HG02973 (cell line): ENCODE measurements around the gene CT55.
"Not testable (repeated sequence)": the region's sequence is repeated elsewhere in the genome, so short reads cannot be mapped to it uniquely, and the experiment has no call there.

Experiments
- ATAC-seq: cut with Tn5 transposase; IDR thresholded peaks from one replicate; pipeline ENCODE4 v1.9.1; 2021; ENCODE audit warnings: moderate library complexity; ENCODE audit not compliant: unreplicated experiment

CT55 gene

DNA sequence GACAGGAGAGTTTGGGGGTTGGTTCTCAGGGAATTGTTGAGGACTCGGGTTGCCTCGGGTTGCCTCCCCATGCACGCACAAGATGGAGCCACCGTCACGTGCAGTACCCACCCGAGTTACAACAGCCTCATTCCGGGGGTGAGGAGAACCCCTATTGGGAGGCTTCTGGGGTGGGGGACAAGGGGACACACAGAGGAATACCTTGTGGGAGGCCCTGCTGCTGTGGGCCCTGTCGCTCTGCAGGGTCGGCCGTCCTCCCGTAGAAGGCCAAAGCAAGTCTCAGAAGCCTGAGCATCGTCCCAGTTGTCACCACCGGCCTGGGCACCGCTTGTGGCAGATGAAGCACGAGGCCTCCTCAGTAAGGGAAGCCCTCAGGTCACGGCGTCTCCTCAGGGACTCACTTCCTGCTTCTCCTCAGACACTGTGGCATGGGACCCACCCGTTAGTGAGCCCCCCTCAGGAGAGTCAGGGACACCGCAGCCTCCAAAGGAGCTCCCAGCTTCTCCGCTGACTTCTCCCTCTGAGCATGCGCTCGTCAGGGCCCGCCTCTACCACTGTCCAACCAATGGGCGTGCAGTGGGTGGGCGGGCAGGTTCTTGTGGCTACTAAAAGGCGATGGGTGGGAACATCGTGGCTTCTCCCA, at the start of gene CT55:
CT55 (minus strand) TSS at position 522 of the 643 bp plus-strand sequence; CDS start at position 295, 227 bp downstream.
- ATAC-seq = no peak

DNA sequence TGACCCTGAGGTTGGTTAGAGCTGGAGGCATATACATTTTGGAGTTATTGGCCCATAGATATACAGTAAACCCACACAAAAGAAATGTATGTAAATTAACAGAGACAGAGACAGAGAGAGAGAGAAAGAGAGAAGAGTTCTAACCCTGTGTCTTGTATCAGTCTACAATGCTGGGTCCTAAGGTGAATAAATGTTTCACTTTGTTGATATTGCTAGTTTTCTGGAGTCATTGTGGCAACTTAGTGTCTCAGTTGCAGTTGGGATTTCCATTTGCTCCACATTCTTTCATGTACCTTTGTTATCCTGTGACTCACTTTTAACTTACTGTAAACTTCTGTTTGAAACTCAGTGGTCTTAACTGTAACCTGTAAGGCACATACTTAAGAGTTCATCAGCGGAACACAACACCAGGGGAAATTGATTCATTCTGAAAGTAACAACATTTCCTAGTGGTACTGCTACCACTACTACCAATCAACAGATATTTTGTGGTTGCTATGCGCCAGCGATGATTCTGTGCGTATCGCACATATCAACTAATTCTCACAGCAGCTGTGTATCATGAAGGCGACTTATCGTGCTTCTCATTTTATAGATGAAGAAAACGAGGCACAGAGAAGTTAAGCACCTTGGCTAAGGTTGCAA, 42.1 kb upstream of the CT55 start:
- ATAC-seq = no peak

- not testable (repeated sequence) for ATAC-seq
Measured at GRCh38 chrX:135206427-135206826, 35.2 kb upstream of the CT55 start.

DNA sequence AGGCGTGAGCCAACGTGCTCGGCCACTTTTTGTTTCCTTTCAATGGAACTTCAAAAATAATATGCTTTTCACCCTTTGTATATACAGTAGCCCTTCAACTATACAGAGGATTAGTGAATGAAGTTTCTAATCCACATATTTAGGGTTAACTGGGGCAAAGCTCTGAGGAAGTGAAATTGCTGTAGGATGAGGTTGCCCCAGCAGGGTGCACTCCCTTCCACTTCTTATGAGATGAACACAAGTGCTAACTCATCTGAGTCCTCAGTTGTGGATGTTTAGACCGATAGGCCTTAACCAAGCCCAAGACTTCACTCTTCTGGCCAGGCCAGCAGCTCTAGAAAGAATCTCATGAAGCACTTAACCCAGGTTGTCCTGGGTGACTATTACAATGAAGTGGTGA, 29.1 kb upstream of the CT55 start:
- no peak for ATAC-seq

DNA sequence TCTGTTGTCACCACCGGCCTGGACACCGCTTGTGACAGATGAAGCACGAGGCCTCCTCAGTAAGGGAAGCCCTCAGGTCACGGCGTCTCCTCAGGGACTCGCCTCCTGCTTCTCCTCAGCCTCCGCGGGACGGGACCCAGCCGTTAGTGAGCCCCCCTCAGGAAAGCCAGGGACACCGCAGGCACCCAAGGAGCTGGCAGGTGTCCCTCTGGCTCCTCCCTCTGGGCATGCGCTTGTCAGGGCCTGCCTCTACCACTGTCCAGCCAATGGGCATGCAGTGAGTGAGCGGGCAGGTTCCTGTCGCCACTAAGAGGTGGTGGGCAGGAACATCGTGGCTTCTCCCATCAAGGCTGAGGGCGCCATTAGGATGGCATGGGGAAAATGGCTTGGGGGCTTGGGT, 23.5 kb upstream of the CT55 start:
- ATAC-seq = no peak

DNA sequence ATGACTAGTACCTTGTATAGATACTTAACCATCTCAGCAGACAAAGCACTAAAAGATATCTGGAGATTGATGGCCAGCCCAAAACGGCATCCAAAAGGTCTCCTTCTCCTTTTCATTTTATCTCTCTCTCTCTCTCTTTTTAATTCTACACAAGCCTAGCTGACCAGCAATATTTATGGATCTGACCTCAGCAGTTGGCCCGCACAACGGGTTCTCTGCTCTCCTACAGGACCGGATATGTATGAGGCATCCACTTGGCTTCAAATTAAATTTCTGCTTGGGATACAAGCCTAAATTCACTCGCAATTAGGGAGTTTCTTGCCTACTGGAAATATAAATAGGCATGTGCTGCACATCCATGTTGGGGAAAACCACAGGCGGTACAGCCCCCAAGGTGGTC, 22.5 kb upstream of the CT55 start:
- ATAC-seq = no peak

- no peak for ATAC-seq
Measured at GRCh38 chrX:135191838-135192237, 20.6 kb upstream of the CT55 start.

- peak; percentile 77 for ATAC-seq
Measured at GRCh38 chrX:135185795-135186443, 14.7 kb upstream of the CT55 start.

- no peak for ATAC-seq
Measured at GRCh38 chrX:135178636-135179035, 7.4 kb upstream of the CT55 start.

GRCh38 chrX:135170468-135170867, 730 bp downstream of the CT55 start:
- no peak for ATAC-seq

DNA sequence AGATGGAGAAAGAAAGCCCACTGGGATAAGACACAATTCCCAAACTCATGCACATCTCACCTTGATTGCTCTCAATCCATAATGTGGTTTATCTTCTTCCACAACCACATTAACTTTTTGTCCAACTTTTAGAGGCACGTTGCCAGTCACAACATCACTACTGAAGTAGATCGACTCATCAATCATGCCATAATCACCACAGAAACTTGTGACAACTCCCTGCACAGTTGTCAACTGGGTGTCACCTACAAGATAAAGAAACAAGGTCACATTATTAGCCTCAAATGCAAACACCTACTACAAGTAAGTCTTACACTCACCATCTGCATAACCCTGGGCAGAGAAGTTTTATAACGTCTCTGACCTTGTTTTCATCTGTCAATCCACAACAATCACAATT, 1.7 kb downstream of the CT55 start:
- ATAC-seq = not testable (repeated sequence)

- no peak for ATAC-seq
Measured at GRCh38 chrX:135168486-135168885, 2.7 kb downstream of the CT55 start.

DNA sequence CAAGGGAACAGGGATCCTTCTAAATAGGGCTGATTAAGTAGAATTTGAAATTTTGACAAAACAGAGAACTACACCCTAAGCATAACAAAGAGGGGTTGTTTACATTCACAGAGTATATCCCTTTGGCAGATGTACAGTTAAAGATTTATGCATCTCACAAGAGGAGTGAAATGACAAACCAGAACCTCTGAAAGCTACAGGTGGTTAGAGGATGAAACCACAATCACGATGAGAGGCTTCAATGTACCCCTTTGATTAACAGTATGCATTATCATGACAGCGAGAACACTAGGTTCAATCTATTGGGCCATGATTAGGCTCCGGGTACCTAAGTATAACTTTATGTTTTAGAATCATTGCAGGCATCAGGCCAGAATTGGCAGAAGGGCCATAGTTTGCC, 16.5 kb downstream of the CT55 start:
- not testable (repeated sequence) for ATAC-seq

GRCh38 chrX:135126145-135126544, 45.1 kb downstream of the CT55 start:
- not testable (repeated sequence) for ATAC-seq

- ATAC-seq = not testable (repeated sequence)
Measured at GRCh38 chrX:135120056-135120576, 51.1 kb downstream of the CT55 start, which contains the start of gene ETDB. ETDB (minus strand) TSS chrX:135120526; CDS start chrX:135119261, 1,265 bp downstream.

- ATAC-seq = not testable (repeated sequence)
Measured at GRCh38 chrX:135116064-135116463, 55.1 kb downstream of the CT55 start.

DNA sequence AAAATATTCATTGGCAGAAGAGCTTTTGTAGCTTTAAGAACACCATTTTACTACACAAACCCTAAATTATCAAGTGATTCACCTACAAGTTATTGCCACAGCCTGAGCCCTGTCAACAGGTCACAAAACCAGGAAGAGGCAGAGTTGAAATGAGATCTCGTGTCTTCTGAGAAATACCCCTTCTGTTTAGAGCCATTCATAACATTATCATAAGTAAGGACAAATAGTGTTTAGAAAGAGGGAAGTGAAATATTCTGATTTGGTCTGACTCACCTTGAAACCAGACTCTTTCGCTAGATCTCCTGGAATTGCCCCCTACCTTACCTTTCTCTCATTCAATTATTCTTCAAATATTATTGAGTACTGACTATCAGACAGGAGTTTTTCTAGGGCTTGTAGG, 56.8 kb downstream of the CT55 start:
- ATAC-seq = peak; percentile 99

- ATAC-seq = no peak
Measured at GRCh38 chrX:135112743-135113142, 58.5 kb downstream of the CT55 start.

DNA sequence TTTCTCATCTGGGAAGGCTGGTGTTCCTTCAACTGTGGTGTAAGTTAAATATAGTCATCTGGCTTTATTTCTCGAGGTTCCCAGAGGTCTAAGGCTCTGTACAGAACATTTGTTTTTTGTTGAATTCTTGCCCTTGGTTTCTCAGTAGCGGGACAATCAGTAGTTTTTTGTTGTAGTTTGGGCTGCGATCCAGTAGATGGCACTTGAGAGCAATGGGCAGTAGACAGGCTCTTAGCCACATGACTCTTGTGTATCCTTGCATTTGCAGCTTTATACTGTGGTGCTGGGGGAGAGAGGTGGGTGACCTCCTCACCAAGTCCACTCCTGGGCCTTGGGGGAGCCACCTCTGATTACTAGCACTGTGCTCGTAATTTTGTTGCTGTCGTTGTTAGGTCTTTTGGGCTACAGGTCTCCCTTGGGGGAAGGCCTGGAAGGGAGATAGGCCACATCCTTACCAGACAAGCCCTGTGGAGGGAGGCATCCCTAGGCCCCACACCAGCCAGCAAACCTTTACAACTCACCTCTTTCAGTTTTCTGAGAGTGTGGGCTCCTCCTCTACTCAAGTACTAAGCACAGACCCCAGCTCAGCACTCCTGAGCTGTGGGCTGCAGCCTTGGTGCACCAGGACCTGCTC, 59.0 kb downstream of the CT55 start:
- ATAC-seq = no peak

DNA sequence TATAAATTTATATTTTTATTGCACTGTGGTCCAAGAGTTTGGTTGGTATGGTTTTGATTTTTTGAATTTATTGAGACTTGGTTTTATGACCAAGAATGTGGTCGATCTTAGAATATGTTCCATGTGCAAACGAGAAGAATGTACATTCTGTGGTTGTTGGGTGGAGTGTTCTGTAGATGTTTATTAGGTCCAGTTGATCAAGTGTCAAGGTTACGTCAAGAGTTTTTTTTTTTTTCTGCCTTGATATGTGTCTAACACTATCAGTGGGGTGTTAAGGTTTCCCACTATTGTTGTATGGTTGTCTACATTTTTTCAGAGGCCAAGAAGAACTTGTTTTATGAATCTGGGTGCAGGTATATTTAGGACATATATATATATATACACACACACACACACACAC, 61.6 kb downstream of the CT55 start:
- ATAC-seq = no peak
